HG02678 (cell line): ENCODE measurements around the gene CBY1.
"Not testable (repeated sequence)": the region's sequence is repeated elsewhere in the genome, so short reads cannot be mapped to it uniquely, and the experiment has no call there.

Experiments
- ATAC-seq: cut with Tn5 transposase; IDR thresholded peaks from one replicate; pipeline ENCODE4 v1.9.1; 2021; ENCODE audit warnings: mild to moderate bottlenecking, moderate library complexity; ENCODE audit not compliant: unreplicated experiment

The CBY1 gene

GRCh38 chr22:38656256-38657044 is at the start of gene CBY1, which contains the start of gene FAM227A:
TSS of gene CBY1 (plus strand) at chr22:38656638. CDS start at chr22:38668055, 11,417 bp downstream.
TSS of gene FAM227A (minus strand) at chr22:38656392. CDS start at chr22:38650168, 6,224 bp downstream.
- peak; percentile 70 for ATAC-seq

GRCh38 chr22:38607680-38608079 is 48.8 kb upstream of the CBY1 start:
- ATAC-seq, result no peak

- no peak for ATAC-seq
These were observed 47.3 kb upstream of the CBY1 start for GRCh38 chr22:38608992-38609750.

GRCh38 chr22:38610234-38610633 is 46.2 kb upstream of the CBY1 start:
- no peak for ATAC-seq

GRCh38 chr22:38611559-38611958 is 44.9 kb upstream of the CBY1 start:
- ATAC-seq, result no peak

GRCh38 chr22:38612217-38613006 is 44.0 kb upstream of the CBY1 start:
- ATAC-seq, result no peak

GRCh38 chr22:38613588-38613987 is 42.9 kb upstream of the CBY1 start:
- no peak for ATAC-seq

GRCh38 chr22:38614332-38615063 is 41.9 kb upstream of the CBY1 start:
- no peak for ATAC-seq

GRCh38 chr22:38615064-38615405 is 41.4 kb upstream of the CBY1 start:
- not testable (repeated sequence) for ATAC-seq

GRCh38 chr22:38618258-38618657 is 38.2 kb upstream of the CBY1 start:
- ATAC-seq, result no peak

GRCh38 chr22:38618682-38619081 is 37.8 kb upstream of the CBY1 start:
- no peak for ATAC-seq

GRCh38 chr22:38623351-38623750 is 33.1 kb upstream of the CBY1 start:
- ATAC-seq, result no peak

GRCh38 chr22:38628444-38628843 is 28.0 kb upstream of the CBY1 start:
- ATAC-seq, result no peak

GRCh38 chr22:38629108-38629507 is 27.3 kb upstream of the CBY1 start:
- ATAC-seq, result no peak

GRCh38 chr22:38631724-38632123 is 24.7 kb upstream of the CBY1 start:
- ATAC-seq, result no peak

- ATAC-seq, result no peak
These were observed 23.9 kb upstream of the CBY1 start for GRCh38 chr22:38632528-38632927.

- ATAC-seq, result no peak
These were observed 18.2 kb upstream of the CBY1 start for GRCh38 chr22:38638216-38638615.

GRCh38 chr22:38638728-38639127 is 17.7 kb upstream of the CBY1 start:
- no peak for ATAC-seq

GRCh38 chr22:38641476-38642040 is 14.9 kb upstream of the CBY1 start:
- no peak for ATAC-seq

- not testable (repeated sequence) for ATAC-seq
These were observed 12.2 kb upstream of the CBY1 start for GRCh38 chr22:38644245-38644644.
